T follicular helper cell (primary cell): ENCODE measurements around the gene ANK3.

Experiments used
- DNase-seq: peaks from one replicate; pipeline ENCODE4 v3.0.0-alpha.2; 2020; ENCODE audit warnings: low read depth

The ANK3 gene

DNA sequence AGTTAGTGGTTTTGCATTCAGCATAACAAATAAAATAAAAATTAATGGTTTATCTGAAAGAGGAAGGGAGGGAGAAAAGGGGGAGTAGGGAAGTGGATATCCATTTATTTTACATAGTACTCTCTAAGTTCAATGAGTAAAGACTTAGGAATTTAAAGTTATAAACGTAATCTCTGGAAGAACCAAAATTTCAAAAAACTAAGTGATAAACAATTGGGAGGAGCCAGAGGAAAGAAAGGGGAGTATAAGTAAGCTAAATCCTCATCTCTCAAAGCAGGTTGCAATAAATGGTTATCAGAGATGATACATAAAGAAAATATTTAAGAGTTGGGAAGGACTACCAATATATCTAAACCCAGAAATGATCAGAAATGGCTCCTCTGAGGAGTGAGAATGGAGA, 46.4 kb downstream of the ANK3 start:
- no peak for DNase-seq

DNA sequence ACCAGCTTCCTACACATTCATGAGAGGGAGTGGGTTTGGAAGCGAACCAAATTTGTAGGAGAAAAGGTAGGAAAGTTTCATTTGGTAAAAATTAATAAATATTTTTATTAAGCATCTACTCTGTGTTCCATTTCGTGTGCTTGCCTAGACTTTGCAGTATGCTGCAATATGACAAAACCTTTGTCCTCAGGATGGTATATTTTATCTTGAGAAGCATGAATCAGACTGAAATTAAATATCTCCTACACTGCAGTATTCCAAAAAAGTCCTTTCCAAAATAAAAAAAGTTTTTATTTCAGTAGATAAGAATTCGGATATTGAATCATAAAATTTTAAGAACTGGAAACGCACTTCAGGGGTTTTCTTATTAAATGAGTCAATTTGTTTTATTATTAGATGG, 47.7 kb downstream of the ANK3 start:
- no peak for DNase-seq

DNA sequence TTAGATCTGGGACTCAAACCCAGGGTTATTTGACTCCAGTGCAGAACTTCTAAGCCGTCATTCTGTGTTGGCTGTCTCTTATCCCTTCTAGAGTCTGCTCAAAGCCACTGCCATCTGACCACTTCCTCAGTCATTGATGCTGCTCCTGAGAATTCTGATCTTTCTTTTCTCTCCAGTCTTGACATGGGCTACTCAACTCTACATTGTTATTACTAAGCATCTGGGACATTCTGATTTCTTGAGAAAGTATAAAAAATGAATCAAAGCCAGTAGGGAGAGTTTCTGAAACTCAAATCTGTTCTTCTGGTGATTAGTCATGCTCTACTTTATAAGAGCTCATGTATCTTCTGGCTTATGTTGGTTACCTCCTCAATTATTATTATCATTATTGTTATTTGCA, 48.7 kb downstream of the ANK3 start:
- DNase-seq, result no peak

DNA sequence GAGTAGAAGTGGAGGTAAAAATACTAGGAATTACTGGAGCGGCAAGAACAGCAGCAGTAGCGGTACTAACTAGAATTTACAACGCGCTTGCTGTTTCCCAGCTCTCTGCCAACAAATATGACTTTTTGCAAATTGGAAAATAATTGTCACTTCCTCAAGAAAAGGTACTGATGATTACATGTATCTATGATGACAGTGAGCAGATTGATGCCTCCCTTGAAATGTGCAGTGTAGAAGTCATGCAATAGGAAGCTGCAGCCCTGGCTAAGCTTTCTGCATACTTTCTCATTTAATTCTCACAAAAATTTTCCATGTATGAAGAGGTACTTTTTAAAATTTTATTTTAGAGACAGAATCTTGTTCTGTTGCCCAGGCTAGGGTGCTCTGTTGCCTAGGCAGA, 49.9 kb downstream of the ANK3 start:
- DNase-seq, result no peak

DNA sequence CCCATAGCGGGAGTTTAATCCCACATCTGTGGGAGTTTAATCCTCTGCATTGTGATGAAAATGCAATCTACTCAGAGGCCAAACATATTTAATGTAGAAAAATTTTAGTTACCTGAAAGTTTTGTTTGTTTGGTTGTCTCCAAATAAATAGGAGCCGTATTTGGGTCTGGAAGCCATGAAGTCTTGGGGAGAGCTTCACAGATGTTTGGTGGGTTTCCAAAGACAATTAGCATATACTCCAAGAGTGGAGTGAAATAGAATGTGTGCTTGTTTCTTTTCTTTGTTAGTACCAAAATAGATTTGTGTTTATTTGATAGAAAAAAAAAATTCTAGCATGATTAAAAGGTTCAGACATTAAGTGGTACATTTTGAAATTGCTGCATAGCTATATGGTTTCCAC, 50.9 kb downstream of the ANK3 start:
- DNase-seq, result no peak

DNA sequence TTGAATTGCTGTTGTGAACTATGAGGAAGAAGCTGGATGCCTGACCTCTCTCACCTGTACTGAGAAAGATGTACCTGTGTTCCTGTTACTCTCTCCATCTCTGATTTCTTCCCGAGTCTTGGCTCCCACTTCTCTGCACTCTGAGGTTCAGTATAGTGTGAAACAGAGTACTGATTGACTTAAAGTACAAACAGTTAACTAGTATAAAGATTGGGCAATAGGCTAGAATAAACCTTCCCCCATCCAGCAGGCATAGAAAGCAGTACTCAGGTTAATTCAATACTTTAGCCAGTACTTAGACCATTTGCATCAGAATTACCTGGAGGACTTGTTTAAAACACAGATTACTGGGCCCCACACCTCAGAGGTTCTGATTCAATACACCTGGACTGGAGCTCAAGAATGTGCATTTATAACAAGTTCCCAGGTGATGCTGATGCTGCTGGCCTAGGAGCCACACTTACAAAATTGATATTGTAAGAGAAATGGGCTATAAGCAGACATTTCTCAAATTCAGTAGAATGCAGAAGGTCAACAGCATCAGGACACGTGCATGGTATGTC, 51.6 kb downstream of the ANK3 start:
- DNase-seq, result no peak

DNA sequence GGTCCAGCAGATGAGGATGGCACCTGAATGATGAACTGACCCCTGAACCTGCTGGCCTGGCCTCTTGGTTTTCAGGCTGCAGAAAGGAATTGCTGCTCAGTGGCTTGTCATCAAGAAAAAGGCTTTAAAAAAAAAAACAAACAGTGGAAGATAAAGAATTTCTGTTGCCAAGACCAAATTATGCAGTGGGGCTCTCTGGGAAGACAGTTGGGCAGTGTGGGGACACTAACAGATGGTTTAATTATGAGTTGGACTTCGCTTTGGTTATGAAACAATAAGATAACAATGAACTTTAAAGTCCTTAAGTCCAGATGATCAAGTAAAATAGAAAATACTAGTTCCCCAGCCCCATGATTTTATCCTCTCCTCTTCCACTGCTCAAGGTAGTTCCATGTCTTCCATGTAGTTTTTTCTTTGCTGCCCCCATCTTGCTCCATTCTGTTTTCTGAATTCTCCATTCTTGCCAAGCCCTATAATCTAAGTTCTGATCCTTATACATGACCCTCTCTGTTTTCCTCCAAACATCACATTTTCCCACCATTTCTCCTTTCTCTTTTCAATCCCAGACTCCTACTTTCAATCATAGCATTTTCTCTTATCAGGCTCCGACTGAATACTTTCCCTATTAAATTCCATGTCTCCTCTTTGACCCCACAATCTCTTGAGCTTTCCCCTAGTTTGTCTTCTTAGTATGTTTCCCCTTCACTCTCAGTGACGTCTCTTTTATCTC, 52.6 kb downstream of the ANK3 start:
- DNase-seq, result no peak

DNA sequence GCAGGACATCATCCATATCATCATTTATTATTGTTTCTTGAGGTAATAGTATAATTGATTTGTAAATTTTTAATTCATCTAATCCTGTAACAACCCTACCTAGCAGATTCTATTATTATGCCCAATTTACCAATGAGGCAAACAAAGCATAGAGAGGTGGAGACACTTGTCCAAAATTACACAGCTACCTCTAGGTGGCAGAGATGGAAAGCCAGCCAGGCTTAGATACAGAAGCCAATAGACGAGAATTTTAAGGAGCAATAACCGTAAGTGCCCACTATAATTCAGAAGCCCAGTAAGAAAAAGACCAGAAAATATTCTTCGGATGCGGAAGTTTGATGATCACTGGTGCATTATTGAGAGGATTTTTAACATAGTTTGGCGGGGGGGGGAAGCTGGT, 54.0 kb downstream of the ANK3 start:
- DNase-seq, result no peak

DNA sequence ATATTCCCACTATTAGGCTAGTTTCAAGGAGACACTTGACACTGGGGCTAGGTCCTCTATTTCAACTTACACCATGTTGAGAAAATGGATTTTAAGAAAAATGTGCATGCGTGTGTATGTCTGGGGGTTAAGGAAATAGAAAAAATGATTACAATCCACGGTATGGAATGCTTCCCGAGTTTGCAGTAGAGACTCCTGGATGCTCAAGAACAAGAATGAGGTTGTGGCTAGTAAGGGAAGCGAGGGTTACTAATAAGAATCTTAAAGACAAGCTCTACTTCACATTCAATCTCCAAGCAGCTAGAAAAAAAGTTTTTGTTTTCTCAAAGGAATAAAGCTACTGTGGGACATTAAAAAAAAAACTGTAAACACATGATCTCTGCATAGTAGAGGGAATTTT, 54.7 kb downstream of the ANK3 start:
- no peak for DNase-seq

DNA sequence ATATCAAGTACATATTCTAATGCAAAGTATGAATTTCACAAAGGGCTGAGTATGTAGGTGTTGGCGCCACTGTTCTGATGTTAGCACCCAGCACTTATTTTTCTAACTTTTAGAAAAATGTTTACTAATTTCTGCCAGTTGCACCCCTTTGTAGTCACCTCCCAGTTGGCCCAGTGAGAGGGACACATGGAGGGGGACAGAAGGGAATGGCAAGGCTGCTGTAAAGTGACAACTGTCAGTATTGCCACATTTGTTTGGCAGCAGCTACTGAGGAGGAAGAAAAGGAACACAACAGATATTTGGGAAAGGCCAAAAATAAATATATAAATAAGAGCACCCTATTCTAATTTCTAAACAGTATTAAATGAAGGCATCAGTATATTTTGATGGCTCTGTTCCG, 57.3 kb downstream of the ANK3 start:
- no peak for DNase-seq

DNA sequence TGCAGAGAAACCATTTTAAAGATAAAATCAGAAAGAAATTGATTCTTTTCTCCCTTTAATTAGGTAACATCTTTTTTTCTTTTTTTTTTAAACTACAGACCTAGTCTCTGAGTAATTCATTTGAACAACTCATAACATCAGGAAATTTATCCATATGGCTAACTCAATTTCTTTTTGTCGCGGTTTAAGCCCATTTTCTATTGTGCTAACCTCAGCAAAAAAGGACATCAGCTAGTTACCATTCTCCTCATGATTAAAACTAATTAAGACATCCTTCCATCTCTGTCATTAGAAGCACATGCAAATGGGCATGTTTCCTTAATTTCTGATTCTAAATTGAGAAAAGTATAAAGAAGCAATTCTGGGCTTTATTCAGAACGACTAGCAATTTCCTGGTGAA, 57.8 kb downstream of the ANK3 start:
- DNase-seq, result no peak

DNA sequence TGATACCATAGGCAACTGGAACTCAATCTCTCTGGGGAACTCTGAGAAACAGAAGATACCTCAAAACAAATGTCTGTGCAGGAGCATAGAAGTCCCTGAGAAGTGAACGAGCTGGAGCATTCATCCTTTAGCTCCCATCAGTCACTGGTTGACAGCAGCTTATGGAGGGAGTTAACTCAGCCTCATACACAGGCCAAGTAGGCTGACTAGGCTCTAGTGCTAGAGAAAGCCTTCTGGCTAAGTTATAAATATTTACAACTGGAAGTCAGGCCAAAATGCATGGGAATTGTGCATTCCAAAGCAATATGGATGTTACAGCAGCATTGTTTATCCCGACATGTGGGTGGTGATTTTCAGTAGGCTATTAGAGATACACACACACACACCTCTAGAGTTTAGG, 66.5 kb downstream of the ANK3 start:
- no peak for DNase-seq

DNA sequence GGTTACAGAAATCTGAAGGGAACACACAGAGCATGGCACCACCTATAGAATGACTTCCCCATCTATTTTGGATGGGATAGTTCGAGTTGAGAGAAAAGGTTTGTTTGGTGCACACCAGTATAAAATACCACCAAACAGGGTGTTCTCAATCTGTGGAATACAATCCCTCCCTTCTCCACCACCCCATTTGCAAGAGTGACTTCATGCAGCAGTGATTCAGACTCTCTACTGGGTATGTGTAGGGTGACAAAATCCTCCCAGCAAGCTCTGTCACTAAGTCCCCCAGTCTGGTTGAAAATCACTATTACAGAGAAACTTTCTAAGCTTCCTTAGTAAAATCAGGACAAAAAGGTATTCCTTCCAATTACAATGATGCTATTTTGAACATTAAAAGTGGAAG, 69.0 kb downstream of the ANK3 start:
- DNase-seq, result no peak

DNA sequence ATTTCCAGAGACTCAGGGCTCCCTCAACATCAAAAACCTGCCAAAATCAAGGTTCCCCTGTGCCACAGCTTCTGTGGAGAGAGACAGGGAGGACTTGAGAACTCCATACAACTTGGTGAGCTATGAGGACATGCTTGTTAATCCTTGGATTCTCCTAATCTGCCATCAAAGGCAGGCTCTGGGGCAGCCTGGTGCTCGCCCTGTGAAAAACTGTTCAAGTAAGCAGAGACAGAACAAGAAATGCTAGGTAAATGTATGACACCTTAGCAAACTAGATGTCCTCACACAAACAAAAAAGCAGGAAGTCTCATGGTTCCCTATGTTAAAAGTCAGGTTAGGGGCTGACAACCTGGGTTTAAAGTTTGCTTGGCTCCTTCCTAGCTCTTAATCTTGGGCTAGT, 73.6 kb downstream of the ANK3 start:
- no peak for DNase-seq

DNA sequence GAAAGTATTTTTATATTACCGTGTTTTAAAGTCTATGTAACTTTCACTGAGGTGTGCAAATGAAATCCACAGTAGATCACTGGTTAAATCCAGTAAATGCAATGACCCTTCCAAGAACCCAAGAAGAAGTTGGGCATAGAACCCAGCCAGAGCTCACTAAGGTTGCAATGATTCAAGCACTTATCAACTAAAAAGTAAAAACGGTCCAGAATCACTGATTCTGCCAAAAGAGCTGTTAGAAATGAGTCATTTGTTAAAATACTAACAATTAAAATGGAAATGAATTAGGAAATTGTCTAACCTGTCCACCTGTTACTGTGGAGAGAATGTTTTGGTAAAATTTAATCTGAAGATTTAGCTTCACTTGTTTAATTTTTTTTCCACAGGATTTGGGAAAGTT, 74.4 kb downstream of the ANK3 start:
- no peak for DNase-seq

DNA sequence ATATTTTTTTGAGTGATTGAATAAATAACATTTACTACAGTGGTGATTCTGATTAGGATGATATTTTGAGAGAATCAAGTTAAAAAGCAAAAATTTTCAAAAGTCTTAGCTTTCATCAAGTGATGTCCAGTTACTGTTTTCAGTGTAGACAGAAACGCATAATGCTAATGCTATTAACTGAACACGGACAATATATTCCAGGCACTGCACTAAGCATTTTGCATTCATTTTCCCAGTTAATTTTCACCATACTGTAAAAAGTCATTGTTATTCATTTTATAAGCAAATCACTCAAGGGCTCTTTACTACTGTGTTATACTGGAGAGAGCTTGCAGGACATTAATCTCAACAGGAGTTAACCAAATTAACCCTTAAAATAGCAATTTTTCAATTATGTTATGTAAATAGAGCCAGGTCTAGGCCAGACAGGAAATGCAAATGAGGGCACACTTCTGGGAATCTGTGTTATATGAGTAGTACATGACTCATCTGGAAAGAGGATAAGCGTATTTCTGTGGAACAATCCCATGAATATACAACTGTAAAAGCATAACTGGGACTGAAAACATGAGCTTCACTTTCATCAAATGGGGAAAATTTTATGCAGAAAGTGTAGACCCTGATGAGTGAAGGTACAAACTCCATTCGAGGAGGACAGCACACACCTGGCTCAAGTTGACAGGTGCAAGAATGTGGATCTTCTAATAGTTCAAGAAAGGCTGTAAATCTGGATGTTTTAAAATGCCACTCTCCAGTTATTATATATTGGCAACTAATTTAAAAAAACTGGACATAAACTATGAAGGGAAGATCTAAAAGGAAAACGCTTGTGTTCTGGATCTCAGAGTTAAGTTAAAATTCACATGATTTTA, 75.4 kb downstream of the ANK3 start:
- no peak for DNase-seq

DNA sequence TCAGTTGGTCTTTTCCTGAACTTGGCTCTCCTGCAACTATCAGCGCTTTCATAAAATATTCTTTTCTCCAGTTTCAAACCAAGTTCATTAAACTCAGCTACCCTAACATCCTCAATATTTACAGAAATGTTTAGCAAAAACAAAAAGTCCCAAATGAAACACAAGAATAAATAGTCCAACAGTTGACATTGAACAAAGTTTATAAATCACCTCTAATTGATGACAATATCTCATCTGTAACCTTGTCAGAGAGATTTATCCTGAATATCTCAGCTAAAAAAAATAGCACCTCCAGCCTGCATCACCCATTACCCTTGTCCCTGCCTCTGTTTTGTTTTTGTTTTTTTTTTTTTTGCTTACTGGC, 76.1 kb downstream of the ANK3 start:
- DNase-seq, result no peak

DNA sequence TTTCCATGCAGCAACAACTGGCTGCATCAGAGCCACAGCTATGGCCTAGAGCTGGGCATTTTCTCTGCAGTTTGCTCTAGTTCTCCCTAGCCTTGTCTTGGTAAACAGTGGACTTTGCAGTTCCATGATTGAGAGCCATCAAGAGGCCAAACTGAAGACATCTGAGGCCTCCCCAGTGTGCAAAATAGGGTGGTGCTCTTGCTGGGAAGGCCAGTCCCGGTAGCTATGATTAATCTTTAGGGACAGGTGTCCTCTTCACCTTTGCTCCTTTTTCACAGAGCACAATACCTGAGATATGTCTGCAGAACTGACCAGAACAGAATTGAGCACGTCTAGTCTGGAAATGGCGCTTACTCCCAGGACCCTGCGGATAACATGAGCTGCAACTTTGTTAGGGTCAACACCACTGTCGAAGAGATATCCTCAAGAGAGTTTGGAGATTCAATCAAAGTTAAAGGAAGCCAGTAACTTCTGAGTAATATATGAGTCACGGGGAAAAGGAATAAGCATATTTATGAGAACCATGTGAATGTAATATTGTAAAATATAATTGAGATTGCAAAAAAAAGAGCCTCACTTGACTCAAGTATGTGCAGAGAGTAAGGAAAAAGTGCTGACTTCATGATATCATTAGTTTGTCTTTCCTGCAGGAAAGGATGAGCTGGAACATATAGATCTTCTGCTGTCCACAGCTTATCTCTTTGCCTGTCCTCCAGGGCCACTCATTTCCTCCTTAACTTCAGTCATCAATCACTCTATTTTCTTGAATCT, 76.7 kb downstream of the ANK3 start:
- DNase-seq, result no peak

DNA sequence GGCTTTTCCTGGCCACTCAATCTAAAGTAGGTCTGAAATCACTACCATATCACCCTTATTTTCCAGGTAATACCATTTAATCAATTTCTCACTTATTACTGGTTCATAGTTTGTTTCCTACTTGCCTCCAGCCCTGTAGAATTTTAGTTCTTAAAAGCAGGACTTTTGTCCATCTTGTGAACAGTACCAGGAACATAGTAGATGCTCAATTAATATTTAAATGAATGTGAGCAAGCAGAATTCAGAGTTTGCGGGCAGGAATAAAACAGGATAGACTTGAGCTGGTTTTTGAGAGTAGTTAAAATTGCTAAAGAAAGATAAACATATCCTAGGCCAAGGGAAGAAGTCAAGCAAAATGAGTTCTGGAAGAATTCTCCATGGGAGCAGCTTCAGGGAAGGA, 77.9 kb downstream of the ANK3 start:
- no peak for DNase-seq

DNA sequence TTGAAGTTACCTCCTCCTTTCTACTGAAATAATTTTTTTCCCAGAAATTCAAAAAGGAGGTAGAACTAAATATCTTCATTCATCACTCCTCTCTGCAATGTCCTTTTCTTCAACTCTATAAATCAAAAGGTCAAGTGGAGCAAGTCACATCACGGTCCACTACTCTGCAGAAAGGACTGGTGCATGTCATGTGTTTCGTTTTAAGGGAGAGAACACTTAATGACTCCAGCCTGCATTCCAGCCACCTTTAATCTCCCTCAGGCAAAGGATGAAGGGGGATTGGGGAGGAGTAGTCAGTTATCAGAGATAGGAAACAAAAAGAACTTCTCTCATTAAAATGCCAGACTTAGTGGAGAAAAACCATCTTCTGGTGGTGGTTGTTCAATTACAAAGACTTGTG, 78.9 kb downstream of the ANK3 start:
- DNase-seq, result no peak

DNA sequence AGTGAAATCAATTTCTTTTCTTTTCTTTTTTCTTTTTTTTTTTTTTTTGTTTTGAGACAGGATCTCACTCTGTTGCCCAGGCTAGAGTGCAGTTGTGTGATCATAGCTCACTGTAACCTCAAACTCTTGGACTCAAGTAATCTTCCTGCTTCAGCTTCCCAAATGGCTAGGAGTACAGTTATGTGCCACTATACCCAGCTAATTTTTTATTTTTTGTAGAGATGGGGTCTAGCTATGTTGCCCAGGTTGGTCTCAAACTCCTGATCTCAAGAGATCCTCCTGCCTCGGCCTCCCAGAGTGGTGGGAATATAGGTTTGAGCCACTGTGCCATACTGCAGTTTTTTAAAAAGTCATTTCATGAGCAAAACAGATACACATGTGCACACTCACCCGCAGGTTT, 79.8 kb downstream of the ANK3 start:
- DNase-seq, result no peak

DNA sequence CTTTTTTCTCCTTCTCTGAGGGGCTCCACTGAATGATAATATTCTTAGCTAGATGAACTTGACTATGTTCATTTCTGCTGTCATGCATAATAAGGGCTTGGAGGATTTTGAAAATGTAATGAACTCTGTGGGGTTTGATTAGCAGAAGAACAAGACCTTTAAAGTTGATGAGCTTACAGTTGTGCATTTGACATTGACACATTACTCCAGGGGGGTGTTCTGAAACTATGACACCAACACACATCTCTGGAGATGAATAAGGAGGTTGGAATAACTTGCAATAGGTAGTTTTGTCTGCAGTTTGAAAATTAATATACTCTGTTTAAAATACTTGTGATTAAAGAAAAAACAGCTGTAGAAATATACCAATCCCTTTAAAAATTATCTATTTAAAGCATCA, 80.3 kb downstream of the ANK3 start:
- no peak for DNase-seq
